GM12878 (cell line): Measurements from ENCODE around the gene TRAPPC12. TPM values are rescaled to one million over a fixed set of nuclear protein-coding genes. Genes with fewer than 3 reads are reported as not detected.

Source experiments
- ATAC-seq: fragments of 200-7000 bp; cut with Tn5 transposase; 3 replicates; pipeline ENCODE4 v1.9.1; 2020; ENCODE audit warnings: mild to moderate bottlenecking, moderate library complexity
- BruUV-seq: library from RNA; stranded (reverse); fragments of 400-500 nt; replicated peaks from 2 replicates; lab custom pipeline; 2021; lab: Mats Ljungman, UMichigan
- CTCF ChIA-PET: fragments of 300-600 bp; sonication (Branson Sonifier 250); formaldehyde crosslinking; extraction: SDS; loops from one replicate; lab custom pipeline; 2021; ENCODE audit warnings: inconsistent platforms; lab: Yijun Ruan, JAX
- POLR2A ChIA-PET: fragments of 350-600 bp; formaldehyde crosslinking; extraction: SDS; loops from one replicate; lab custom pipeline; 2021; ENCODE audit warnings: inconsistent platforms; lab: Charles Lee
- RAD21 ChIA-PET: fragments of 300-600 bp; sonication (Branson Sonifier 250); formaldehyde crosslinking; loops from one replicate; lab custom pipeline; 2023; ENCODE audit warnings: antibody characterized with exemption; ENCODE audit not compliant: unreplicated experiment; lab: Charles Lee
- SMC1A ChIA-PET: fragments of 300-600 bp; sonication (Branson Sonifier 250); formaldehyde crosslinking; loops from one replicate; lab custom pipeline; 2023; ENCODE audit not compliant: unreplicated experiment, uncharacterized antibody; lab: Charles Lee
- DNase-seq: peaks from one replicate; pipeline ENCODE4 v3.0.0-alpha.2; 2011; ENCODE audit warnings: low read depth, low spot score
- FAIRE-seq: peaks from 3 replicates; lab custom pipeline; 2011; peaks lifted over from hg19 to GRCh38; lab: Jason Lieb, UNC
- H2AFZ ChIP-seq: 2 replicates; pipeline ENCODE4 v1.6.0; 2011; ENCODE audit warnings: low read depth, low read length, control low read depth; ENCODE audit not compliant: control insufficient read depth
- H3K27ac ChIP-seq: 2 replicates; pipeline ENCODE4 v1.5.1; 2011; ENCODE audit warnings: control low read depth; ENCODE audit not compliant: control insufficient read depth, insufficient read depth
- H3K27me3 ChIP-seq, 2 experiments: replicated peaks in 1 of 2; 2 replicates each; pipeline versions ENCODE4 v1.6.0 to v1.6.1; 2011; ENCODE audit warnings: low read length in 1 of 2; ENCODE audit not compliant: control insufficient read depth in 2 of 2, insufficient read depth in 2 of 2
- H3K36me3 ChIP-seq, 2 experiments: 2 replicates each; pipeline ENCODE4 v1.5.1; 2011; ENCODE audit warnings: low read length in 1 of 2; ENCODE audit not compliant: control insufficient read depth in 2 of 2, insufficient read depth in 2 of 2
- H3K4me1 ChIP-seq: 2 replicates; pipeline ENCODE4 v1.6.1; 2011; ENCODE audit warnings: mild to moderate bottlenecking, low read length, moderate library complexity, mixed read lengths; ENCODE audit not compliant: control insufficient read depth, insufficient read depth
- H3K4me2 ChIP-seq: 2 replicates; pipeline ENCODE4 v1.6.0; 2011; ENCODE audit warnings: control low read depth; ENCODE audit not compliant: control insufficient read depth, insufficient read depth
- H3K4me3 ChIP-seq: fragments of 200-600 bp; sonication (generic); 2 replicates; pipeline ENCODE4 v1.5.1; 2016
- H3K79me2 ChIP-seq: 2 replicates; pipeline ENCODE4 v1.6.0; 2011; ENCODE audit warnings: low read length; ENCODE audit not compliant: control insufficient read depth, insufficient read depth
- H3K9ac ChIP-seq: 2 replicates; pipeline ENCODE4 v1.8.0; 2011; ENCODE audit warnings: low read length, control low read depth, mixed read lengths; ENCODE audit not compliant: control insufficient read depth, insufficient read depth
- H3K9me3 ChIP-seq: replicated peaks from 3 replicates; pipeline ENCODE4 v1.5.1; 2011; ENCODE audit warnings: mild to moderate bottlenecking, low read length; ENCODE audit not compliant: control insufficient read depth, insufficient read depth
- H4K20me1 ChIP-seq: 2 replicates; pipeline ENCODE4 v1.6.0; 2011; ENCODE audit not compliant: control insufficient read depth, insufficient read depth
- DPF2 ChIP-seq: fragments of 450-650 bp; IDR thresholded peaks from 2 replicates; pipeline ENCODE4 v1.6.1; 2017; ENCODE audit warnings: mild to moderate bottlenecking
- E2F8 ChIP-seq: fragments of 450-650 bp; IDR thresholded peaks from 2 replicates; pipeline ENCODE4 v1.6.1; 2018; ENCODE audit warnings: mild to moderate bottlenecking, low read depth, moderate library complexity; ENCODE audit not compliant: partially characterized antibody
- ELK1 ChIP-seq: IDR thresholded peaks from 2 replicates; pipeline ENCODE4 v1.6.1; 2012; ENCODE audit warnings: low read depth, low read length, improper control_type of control experiment
- IRF3 ChIP-seq: fragments of 450-650 bp; IDR thresholded peaks from 2 replicates; pipeline ENCODE4 v1.6.1; 2014; ENCODE audit warnings: mild to moderate bottlenecking
- IRF4 ChIP-seq: IDR thresholded peaks from 2 replicates; pipeline ENCODE4 v1.6.1; 2011; ENCODE audit warnings: low read depth, low read length
- NRF1 ChIP-seq: conservative IDR thresholded peaks from 2 replicates; pipeline ENCODE4 v1.6.1; 2011; ENCODE audit warnings: mild to moderate bottlenecking, low read depth, low read length, improper control_type of control experiment
- POLR2AphosphoS5 ChIP-seq: IDR thresholded peaks from 2 replicates; pipeline ENCODE4 v1.6.1; 2011; ENCODE audit warnings: mild to moderate bottlenecking, low read length, inconsistent platforms
- SMAD5 ChIP-seq: IDR thresholded peaks from 2 replicates; pipeline ENCODE4 v1.6.1; 2016; ENCODE audit warnings: antibody characterized with exemption, low read depth
- SPI1 ChIP-seq: IDR thresholded peaks from 2 replicates; pipeline ENCODE4 v1.6.1; 2011; ENCODE audit warnings: low read depth, mild to moderate bottlenecking, low read length, moderate library complexity, borderline replicate concordance; ENCODE audit not compliant: insufficient read depth
- SREBF1 ChIP-seq: IDR thresholded peaks from 2 replicates; pipeline ENCODE4 v1.6.1; 2012; ENCODE audit warnings: mild to moderate bottlenecking, low read length
- USF1 ChIP-seq: IDR thresholded peaks from 2 replicates; pipeline ENCODE4 v1.6.1; 2011; ENCODE audit warnings: borderline replicate concordance, low read depth, mild to moderate bottlenecking, moderate library complexity, mixed read lengths, low read length; ENCODE audit not compliant: insufficient read depth; ENCODE audit errors: extremely low read length
- ZSCAN29 ChIP-seq: fragments of 450-650 bp; IDR thresholded peaks from 2 replicates; pipeline ENCODE4 v1.6.1; 2017; ENCODE audit warnings: mild to moderate bottlenecking, moderate library complexity
- WGBS: methylation state at CpG from one replicate; pipeline ENCODE4 v1.1.6; 2016; ENCODE audit warnings: low lambda C conversion rate; ENCODE audit not compliant: insufficient replicate concordance, insufficient coverage; ENCODE audit errors: missing lambda C conversion rate; 5-methylcytosine and 5-hydroxymethylcytosine counted together
- in situ Hi-C: fragments of 300-500 bp; cut with MboI; formaldehyde crosslinking; loops from 9 replicates; pipeline ENCODE4 v1.14.3; 2018; ENCODE audit warnings: mixed read lengths
- intact Hi-C: fragments of 100-400 bp; cut with micrococcal nuclease; formaldehyde crosslinking; loops from one replicate; pipeline ENCODE4 v1.14.2; 2022; ENCODE audit not compliant: unreplicated experiment
- polyA plus RNA-seq, 11 experiments: library from polyadenylated mRNA; depleted of rRNA in 4 of 11; unstranded in 6 of 11; stranded (reverse) in 5 of 11; fragments of >200 nt; fragmentation: Nextera tagmentation in 4 of 11; fragmentation: Illumina TruSeq in 1 of 11; extraction: Ambion mirVana in 4 of 11; extraction: Trizol in 1 of 11; gene quantifications; 1 replicate in 1 of 11; 2 replicates in 10 of 11; pipeline versions ENCODE4 v1.2.1 to v1.2.3, GENCODE V29; 2011 to 2016; ENCODE audit warnings: inconsistent platforms in 2 of 11, missing spikeins in 2 of 11, low read depth in 1 of 11
- total RNA-seq, 4 experiments: library from RNA; depleted of rRNA in 3 of 4; stranded (reverse); fragments of >200 nt in 3 of 4; fragmentation: Illumina TruSeq in 1 of 4; extraction: Trizol in 1 of 4; gene quantifications; 2 replicates each; pipeline versions ENCODE4 v1.2.1 to v1.2.3, GENCODE V29; 2013 to 2021

Gene TRAPPC12
- total and polyA plus RNA-seq, 10 of the 15 experiments (the other 5 are each of a cell fraction or from before 2014, with no cell fraction given): 8.6 to 77.1 (median 37.4) TPM

- H3K36me3 ChIP-seq: peaks cover 6% of the 10 kb centered on the region in 2 experiments
- ChIA-PET SMC1A (no interaction called here), POLR2A (no interaction called here), CTCF (no interaction called here), RAD21 (no interaction called here)
- H3K4me3 ChIP-seq: no peak overlapping the region
- ATAC-seq (no peak), DNase-seq (no peak), FAIRE-seq (no peak)
- WGBS: 92% methylated on average over 30 of the region's 30 CpGs
- BruUV-seq: no TSS peak
- intact Hi-C loops: no loop called here
- in situ Hi-C loops: no loop called here
- no peaks in the 10 kb centered on the region for H3K79me2 ChIP-seq
- no peaks in the 10 kb centered on the region for H3K27me3 ChIP-seq
- H2AFZ ChIP-seq: no peak overlapping the region
- H3K9ac ChIP-seq: no peak overlapping the region
- peaks cover 9% of the 10 kb centered on the region for H3K4me1 ChIP-seq
- no peak overlapping the region for H3K4me2 ChIP-seq
- no peaks in the 10 kb centered on the region for H3K9me3 ChIP-seq
- no peaks in the 10 kb centered on the region for H4K20me1 ChIP-seq
- H3K27ac ChIP-seq: no peak overlapping the region
- TF ChIP-seq POLR2AphosphoS5: no peak
- TF ChIP-seq SREBF1: no peak
- TF ChIP-seq ZSCAN29: no peak
- no peak for TF ChIP-seq SPI1
- TF ChIP-seq USF1: no peak
- no peak for TF ChIP-seq SMAD5
- TF ChIP-seq ELK1: no peak
- TF ChIP-seq IRF4: no peak
- no peak for TF ChIP-seq IRF3
- TF ChIP-seq E2F8: no peak
- TF ChIP-seq NRF1: no peak
- TF ChIP-seq DPF2: no peak
These were observed 103.9 kb downstream of the TRAPPC12 start for GRCh38 chr2:3483227-3483985.
